Measurements from ENCODE around the gene OPRD1. TPM values are rescaled to one million over a fixed set of nuclear protein-coding genes. Genes with fewer than 3 reads are reported as not detected.
"Not testable (repeated sequence)": the region's sequence is repeated elsewhere in the genome, so short reads cannot be mapped to it uniquely, and the experiment has no call there.

The OPRD1 gene
- 0.52 and 0.81 TPM in 2 replicates for total RNA-seq (2014; rRNA removed; shearing (Covaris generic))

GRCh38 chr1:28811766-28812668 is at the start of gene OPRD1:
OPRD1 (plus strand) TSS chr1:28812170; CDS start chr1:28812384, 214 bp downstream.
- H3K36me3 ChIP-seq (replicated peaks; ENCODE audit: control insufficient read depth, insufficient read depth, low read length) = no peaks in the 10 kb centered on the region
- peaks cover 39% of the 10 kb centered on the region for H3K27me3 ChIP-seq (ENCODE audit: control insufficient read depth, insufficient read depth, low read length)
- peak; percentile 92 for DNase-seq
- peak within 1 kb of the TSS; percentile 42 for H3K4me3 ChIP-seq (ENCODE audit: insufficient read depth, low read depth, low read length)

- no peaks in the 10 kb centered on the region for H3K27me3 ChIP-seq (ENCODE audit: control insufficient read depth, insufficient read depth, low read length)
- DNase-seq = no peak
Measured at GRCh38 chr1:28766532-28767183, 45.3 kb upstream of the OPRD1 start.

GRCh38 chr1:28770601-28771165 is 41.3 kb upstream of the OPRD1 start:
- no peak for DNase-seq
- H3K27me3 ChIP-seq (ENCODE audit: control insufficient read depth, insufficient read depth, low read length) = no peaks in the 10 kb centered on the region
- peaks cover 11% of the 10 kb centered on the region for H3K36me3 ChIP-seq (replicated peaks; ENCODE audit: control insufficient read depth, insufficient read depth, low read length)
- no peak overlapping the region for H3K4me3 ChIP-seq (ENCODE audit: insufficient read depth, low read depth, low read length)

More at GRCh38 chr1:28766532-28767183, 45.3 kb upstream of the OPRD1 start:
- H3K4me3 ChIP-seq (ENCODE audit: insufficient read depth, low read depth, low read length) = no peak overlapping the region
- peaks cover 12% of the 10 kb centered on the region for H3K36me3 ChIP-seq (replicated peaks; ENCODE audit: control insufficient read depth, insufficient read depth, low read length)

- not testable (repeated sequence) for DNase-seq; H3K4me3 ChIP-seq (ENCODE audit: insufficient read depth, low read depth, low read length); H3K27me3 ChIP-seq (ENCODE audit: control insufficient read depth, insufficient read depth, low read length)
- H3K36me3 ChIP-seq (replicated peaks; ENCODE audit: control insufficient read depth, insufficient read depth, low read length) = peaks cover 13% of the 10 kb centered on the region
Measured at GRCh38 chr1:28771921-28772320, 40.0 kb upstream of the OPRD1 start.

DNA sequence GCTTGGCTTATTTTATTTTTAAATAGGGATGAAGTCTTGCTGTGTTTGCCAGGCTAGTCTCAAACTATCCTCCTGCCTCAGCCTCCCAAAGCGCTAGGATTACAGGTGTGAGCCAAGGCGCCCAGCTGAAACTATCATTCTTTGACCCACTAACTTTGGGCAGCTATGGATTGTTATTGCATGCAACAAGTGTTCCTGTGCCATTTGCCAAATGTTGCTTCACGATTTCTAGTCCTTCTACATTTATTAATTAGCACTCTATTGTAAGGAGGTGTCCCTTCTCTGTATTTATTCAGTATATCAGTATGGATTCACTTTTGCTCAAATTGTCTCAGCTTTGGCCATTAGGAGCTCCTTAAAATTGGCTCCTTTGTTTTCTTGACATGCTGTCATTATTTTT is 38.9 kb upstream of the OPRD1 start:
- Histone ChIP-seq H3K36me3 (replicated peaks; ENCODE audit: control insufficient read depth, insufficient read depth, low read length) (peaks cover 13% of the 10 kb centered on the region), H3K4me3 (ENCODE audit: insufficient read depth, low read depth, low read length) (no peak overlapping the region), H3K27me3 (ENCODE audit: control insufficient read depth, insufficient read depth, low read length) (no peaks in the 10 kb centered on the region)
- no peak for DNase-seq

- Histone ChIP-seq H3K4me3 (ENCODE audit: insufficient read depth, low read depth, low read length) (no peak overlapping the region), H3K36me3 (replicated peaks; ENCODE audit: control insufficient read depth, insufficient read depth, low read length) (peaks cover 6% of the 10 kb centered on the region), H3K27me3 (ENCODE audit: control insufficient read depth, insufficient read depth, low read length) (no peaks in the 10 kb centered on the region)
- DNase-seq = peak; percentile 74
Measured at GRCh38 chr1:28775121-28775942, 36.6 kb upstream of the OPRD1 start.

GRCh38 chr1:28776341-28776740 is 35.6 kb upstream of the OPRD1 start:
- Histone ChIP-seq H3K27me3 (ENCODE audit: control insufficient read depth, insufficient read depth, low read length) (no peaks in the 10 kb centered on the region), H3K4me3 (ENCODE audit: insufficient read depth, low read depth, low read length) (no peak overlapping the region), H3K36me3 (replicated peaks; ENCODE audit: control insufficient read depth, insufficient read depth, low read length) (peaks cover 4% of the 10 kb centered on the region)
- DNase-seq = no peak

DNA sequence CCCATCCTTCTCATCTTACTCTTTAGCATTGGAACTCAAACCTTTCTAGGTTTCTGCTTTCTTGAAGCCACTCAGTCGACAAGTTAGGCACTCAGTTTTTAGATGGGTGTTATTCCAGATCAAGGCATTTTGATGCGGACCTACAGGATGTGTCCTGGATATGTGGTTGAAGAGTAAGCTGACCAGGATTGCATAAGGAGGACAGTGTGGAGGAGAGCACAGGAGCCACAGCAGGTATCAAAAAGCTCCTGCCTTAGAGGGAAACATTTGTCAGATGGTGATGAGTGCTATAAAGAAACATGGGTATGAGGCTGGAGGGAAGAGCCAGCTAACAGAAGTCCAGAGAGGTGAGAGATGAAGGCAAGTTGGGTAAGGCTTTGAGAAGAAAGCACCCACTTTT is 33.9 kb upstream of the OPRD1 start:
- no peak for DNase-seq
- peaks cover 4% of the 10 kb centered on the region for H3K36me3 ChIP-seq (replicated peaks; ENCODE audit: control insufficient read depth, insufficient read depth, low read length)
- no peak overlapping the region for H3K4me3 ChIP-seq (ENCODE audit: insufficient read depth, low read depth, low read length)
- H3K27me3 ChIP-seq (ENCODE audit: control insufficient read depth, insufficient read depth, low read length) = no peaks in the 10 kb centered on the region

GRCh38 chr1:28779751-28780408 is 32.1 kb upstream of the OPRD1 start:
- DNase-seq = no peak
- Histone ChIP-seq H3K36me3 (replicated peaks; ENCODE audit: control insufficient read depth, insufficient read depth, low read length) (peaks cover 3% of the 10 kb centered on the region; the same call in 1 of the 2 replicates), H3K4me3 (ENCODE audit: insufficient read depth, low read depth, low read length) (no peak overlapping the region), H3K27me3 (ENCODE audit: control insufficient read depth, insufficient read depth, low read length) (no peaks in the 10 kb centered on the region)

DNA sequence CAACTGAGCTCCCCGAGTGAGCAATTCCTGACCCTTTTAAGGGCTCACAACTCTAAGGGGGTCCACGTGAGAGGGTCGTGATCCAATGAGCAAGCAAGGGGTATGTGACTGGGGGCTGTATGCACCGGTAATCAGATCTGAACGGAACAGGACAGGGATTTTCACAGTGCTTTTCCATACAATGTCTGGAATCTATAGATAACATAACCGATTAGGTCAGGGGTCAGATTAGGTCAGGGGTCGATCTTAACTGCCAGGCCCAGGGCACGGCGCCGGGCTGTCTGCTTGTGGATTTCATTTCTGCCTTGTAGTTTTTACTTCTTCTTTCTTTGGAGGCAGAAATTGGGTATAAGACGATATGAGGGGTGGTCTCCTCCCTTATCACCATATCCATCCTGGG is 30.7 kb upstream of the OPRD1 start:
- Histone ChIP-seq H3K4me3 (ENCODE audit: insufficient read depth, low read depth, low read length) (no peak overlapping the region), H3K27me3 (ENCODE audit: control insufficient read depth, insufficient read depth, low read length) (no peaks in the 10 kb centered on the region), H3K36me3 (replicated peaks; ENCODE audit: control insufficient read depth, insufficient read depth, low read length) (no peaks in the 10 kb centered on the region)
- DNase-seq = no peak

DNA sequence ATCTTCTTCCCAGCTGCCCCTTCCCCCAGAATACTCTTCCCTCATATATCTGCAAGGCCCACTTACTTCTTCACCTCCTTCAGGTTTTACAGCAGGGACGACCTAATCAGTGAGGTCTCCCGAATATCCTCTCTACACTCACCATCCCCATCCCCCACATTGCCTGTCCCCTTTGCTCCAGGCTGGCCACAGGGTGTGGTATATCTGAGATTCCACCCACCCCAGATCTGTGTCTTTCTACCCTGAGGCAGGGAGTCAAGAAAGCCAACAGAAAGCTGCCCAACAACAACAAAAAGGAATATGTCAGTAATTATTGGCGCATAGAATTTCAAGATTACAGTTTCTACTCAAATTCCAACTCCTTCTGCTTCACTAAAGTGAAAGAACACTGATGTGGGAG is 30.0 kb upstream of the OPRD1 start:
- Histone ChIP-seq H3K4me3 (ENCODE audit: insufficient read depth, low read depth, low read length) (no peak overlapping the region), H3K36me3 (replicated peaks; ENCODE audit: control insufficient read depth, insufficient read depth, low read length) (no peaks in the 10 kb centered on the region), H3K27me3 (ENCODE audit: control insufficient read depth, insufficient read depth, low read length) (no peaks in the 10 kb centered on the region)
- no peak for DNase-seq

DNA sequence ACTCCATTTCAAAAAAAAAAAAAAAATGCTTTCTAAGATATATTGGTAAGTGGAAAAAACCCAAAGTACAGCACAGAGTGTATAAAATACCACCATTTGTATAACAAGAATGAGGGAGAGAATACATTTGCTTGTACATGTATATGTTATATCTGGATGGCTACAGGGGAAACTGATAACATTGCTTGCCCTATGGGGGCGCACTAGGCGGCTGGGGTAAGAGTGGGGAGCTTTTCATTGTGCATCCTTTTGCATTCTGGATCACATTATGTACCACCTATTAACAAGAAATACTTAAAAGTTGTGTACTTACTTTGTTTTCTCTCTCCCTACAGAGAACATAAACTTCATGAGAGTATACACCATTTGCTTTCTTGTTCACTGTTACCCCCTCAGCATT is 28.6 kb upstream of the OPRD1 start:
- Histone ChIP-seq H3K27me3 (ENCODE audit: control insufficient read depth, insufficient read depth, low read length) (no peaks in the 10 kb centered on the region), H3K36me3 (replicated peaks; ENCODE audit: control insufficient read depth, insufficient read depth, low read length) (no peaks in the 10 kb centered on the region), H3K4me3 (ENCODE audit: insufficient read depth, low read depth, low read length) (no peak overlapping the region)
- DNase-seq = no peak

- Histone ChIP-seq H3K36me3 (replicated peaks; ENCODE audit: control insufficient read depth, insufficient read depth, low read length) (no peaks in the 10 kb centered on the region), H3K4me3 (ENCODE audit: insufficient read depth, low read depth, low read length) (no peak overlapping the region), H3K27me3 (ENCODE audit: control insufficient read depth, insufficient read depth, low read length) (no peaks in the 10 kb centered on the region)
- no peak for DNase-seq
Measured at GRCh38 chr1:28789412-28789811, 22.6 kb upstream of the OPRD1 start.

DNA sequence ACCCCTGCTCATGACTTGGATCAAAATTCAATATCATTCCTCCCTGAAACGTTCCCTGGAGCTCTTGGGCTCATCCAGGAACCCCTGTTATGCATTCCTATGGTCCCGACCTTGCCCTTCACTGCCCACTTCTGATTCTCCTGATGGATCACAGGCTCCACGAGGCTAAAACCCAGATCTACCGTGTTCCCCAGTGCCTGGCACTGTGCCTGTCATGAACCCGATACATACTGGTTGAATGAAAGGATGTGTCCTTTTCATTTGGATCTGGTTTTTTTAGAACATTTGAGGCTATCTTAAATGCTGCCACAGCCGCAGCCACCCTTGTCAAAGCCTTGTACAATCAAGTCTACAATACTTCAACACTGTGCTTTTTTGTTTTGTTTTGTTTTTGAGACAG is 22.2 kb upstream of the OPRD1 start:
- Histone ChIP-seq H3K36me3 (replicated peaks; ENCODE audit: control insufficient read depth, insufficient read depth, low read length) (no peaks in the 10 kb centered on the region), H3K4me3 (ENCODE audit: insufficient read depth, low read depth, low read length) (no peak overlapping the region), H3K27me3 (ENCODE audit: control insufficient read depth, insufficient read depth, low read length) (no peaks in the 10 kb centered on the region)
- no peak for DNase-seq

All from H7 (cell line).